ENCODE results near the gene SFSWAP. TPM values are rescaled to one million over a fixed set of nuclear protein-coding genes. Genes with fewer than 3 reads are reported as not detected.

SFSWAP gene
- total RNA-seq, 4 donors from 2014 or later: 45.9 to 66.2 (median 55.4) TPM

DNA sequence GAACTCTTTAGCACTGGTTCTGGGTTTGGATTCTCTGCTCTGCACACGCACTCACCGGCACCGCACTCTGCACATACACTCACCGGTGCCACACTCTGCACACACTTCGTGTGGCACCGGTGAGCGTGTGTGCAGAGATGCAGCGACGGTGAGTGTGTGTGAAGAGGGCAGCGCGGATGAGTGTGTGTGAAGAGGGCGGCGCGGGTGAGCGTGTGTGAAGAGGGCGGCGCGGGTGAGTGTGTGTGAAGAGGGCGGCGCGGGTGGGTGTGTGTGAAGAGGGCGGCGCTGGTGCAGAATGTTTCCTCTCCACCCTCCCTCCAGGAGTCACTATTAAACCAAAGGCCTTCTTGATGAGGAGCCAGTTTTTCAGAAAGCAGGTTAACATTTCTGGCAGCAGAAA lies 68.1 kb downstream of the SFSWAP start:
- Histone ChIP-seq H3K4me3 (no peak overlapping the region), H3K36me3 (peaks cover 0 to 39% (median 9%) of the 10 kb centered on the region in 4 donors), H3K4me1 (no peaks in the 10 kb centered on the region), H3K9me3 (no peaks in the 10 kb centered on the region), H3K27ac (no peak overlapping the region), H3K27me3 (no peaks in the 10 kb centered on the region)
- TF ChIP-seq, protein P1, sequence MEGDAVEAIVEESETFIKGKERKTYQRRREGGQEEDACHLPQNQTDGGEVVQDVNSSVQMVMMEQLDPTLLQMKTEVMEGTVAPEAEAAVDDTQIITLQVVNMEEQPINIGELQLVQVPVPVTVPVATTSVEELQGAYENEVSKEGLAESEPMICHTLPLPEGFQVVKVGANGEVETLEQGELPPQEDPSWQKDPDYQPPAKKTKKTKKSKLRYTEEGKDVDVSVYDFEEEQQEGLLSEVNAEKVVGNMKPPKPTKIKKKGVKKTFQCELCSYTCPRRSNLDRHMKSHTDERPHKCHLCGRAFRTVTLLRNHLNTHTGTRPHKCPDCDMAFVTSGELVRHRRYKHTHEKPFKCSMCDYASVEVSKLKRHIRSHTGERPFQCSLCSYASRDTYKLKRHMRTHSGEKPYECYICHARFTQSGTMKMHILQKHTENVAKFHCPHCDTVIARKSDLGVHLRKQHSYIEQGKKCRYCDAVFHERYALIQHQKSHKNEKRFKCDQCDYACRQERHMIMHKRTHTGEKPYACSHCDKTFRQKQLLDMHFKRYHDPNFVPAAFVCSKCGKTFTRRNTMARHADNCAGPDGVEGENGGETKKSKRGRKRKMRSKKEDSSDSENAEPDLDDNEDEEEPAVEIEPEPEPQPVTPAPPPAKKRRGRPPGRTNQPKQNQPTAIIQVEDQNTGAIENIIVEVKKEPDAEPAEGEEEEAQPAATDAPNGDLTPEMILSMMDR (IDR thresholded peaks at IDR 0.05): no peak
- no peak for TF ChIP-seq POLR2A (IDR thresholded peaks at IDR 0.05)
- TF ChIP-seq EP300 (IDR thresholded peaks at IDR 0.05; ENCODE audit: low read depth): no peak
- TF ChIP-seq POLR2AphosphoS5 (IDR thresholded peaks at IDR 0.05): no peak
- in situ Hi-C loops (cut with MboI; ENCODE audit: low pct_ligation_motif_present in 1 of 4, low pct_unique_long_range_greater_than_20kb in 1 of 4, low sequenced_read_pairs in 3 of 4): no loop called here
- 93 to 95% methylated on average over 18 to 23 of the region's 23 CpGs for WGBS, 2 donors (ENCODE audit: low coverage in 1 of 2)
- DNase-seq: no peak
- intact Hi-C loops (cut with DNase I; ENCODE audit: low total_unique reads): no loop called here

DNA sequence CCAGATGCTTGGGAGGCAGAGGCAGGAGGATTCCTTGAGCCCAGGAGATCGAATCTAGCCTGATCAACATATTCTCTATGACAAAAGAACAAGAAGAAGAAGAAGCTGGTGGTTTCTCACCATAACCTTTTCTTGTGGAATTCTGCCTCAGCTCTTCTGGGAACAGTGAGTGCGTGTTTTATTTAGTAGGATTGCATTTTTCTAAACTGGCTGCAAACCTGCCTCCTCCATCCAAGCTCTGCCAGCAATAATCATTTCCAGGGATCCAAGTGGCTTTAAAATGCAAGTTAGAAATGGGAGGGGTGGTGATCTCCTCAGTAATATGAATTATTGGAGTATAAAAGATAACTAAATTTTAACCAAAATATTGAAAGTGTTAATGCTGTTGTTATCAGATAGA lies 71.2 kb downstream of the SFSWAP start:
- TF ChIP-seq POLR2A (IDR thresholded peaks at IDR 0.05) (no peak), EP300 (IDR thresholded peaks at IDR 0.05; ENCODE audit: low read depth) (no peak), POLR2AphosphoS5 (IDR thresholded peaks at IDR 0.05) (no peak)
- TF ChIP-seq, protein P1 (IDR thresholded peaks at IDR 0.05): no peak
- 98 to 100% methylated on average over 1 to 2 of the region's 2 CpGs for WGBS, 2 donors (ENCODE audit: low coverage in 1 of 2)
- no peak overlapping the region for H3K4me3 ChIP-seq
- in situ Hi-C loops (cut with MboI; ENCODE audit: low pct_ligation_motif_present in 1 of 4, low pct_unique_long_range_greater_than_20kb in 1 of 4, low sequenced_read_pairs in 3 of 4) (no loop called here), intact Hi-C loops (cut with DNase I; ENCODE audit: low total_unique reads) (no loop called here)
- no peaks in the 10 kb centered on the region for H3K27me3 ChIP-seq
- H3K36me3 ChIP-seq: peaks cover 0 to 41% (median 9%) of the 10 kb centered on the region in 4 donors
- DNase-seq: no peak
- H3K27ac ChIP-seq: no peak overlapping the region
- no peaks in the 10 kb centered on the region for H3K4me1 ChIP-seq
- H3K9me3 ChIP-seq: no peaks in the 10 kb centered on the region

GRCh38 chr12:131783915-131784541 lies 73.1 kb downstream of the SFSWAP start:
- no peaks in the 10 kb centered on the region for H3K27me3 ChIP-seq
- H3K36me3 ChIP-seq: peaks cover 0 to 31% (median 8%) of the 10 kb centered on the region in 4 donors
- H3K4me3 ChIP-seq: no peak overlapping the region
- TF ChIP-seq, protein P1 (IDR thresholded peaks at IDR 0.05): no peak
- no peaks in the 10 kb centered on the region for H3K9me3 ChIP-seq
- in situ Hi-C loops (cut with MboI; ENCODE audit: low pct_ligation_motif_present in 1 of 4, low pct_unique_long_range_greater_than_20kb in 1 of 4, low sequenced_read_pairs in 3 of 4) (no loop called here), intact Hi-C loops (cut with DNase I; ENCODE audit: low total_unique reads) (no loop called here)
- H3K4me1 ChIP-seq: no peaks in the 10 kb centered on the region
- WGBS, 2 donors (ENCODE audit: low coverage in 1 of 2): 56 to 66% methylated on average over 7 to 10 of the region's 10 CpGs
- H3K27ac ChIP-seq: no peak overlapping the region
- DNase-seq: no peak

- in situ Hi-C loops (cut with MboI; ENCODE audit: low pct_ligation_motif_present in 1 of 4, low pct_unique_long_range_greater_than_20kb in 1 of 4, low sequenced_read_pairs in 3 of 4): no loop called here
- H3K4me1 ChIP-seq: no peaks in the 10 kb centered on the region
- WGBS, 2 donors (ENCODE audit: low coverage in 1 of 2): 89 to 91% methylated on average over 16 to 30 of the region's 30 CpGs
- no peak overlapping the region for H3K4me3 ChIP-seq
- H3K27me3 ChIP-seq: no peaks in the 10 kb centered on the region
- TF ChIP-seq POLR2A (IDR thresholded peaks at IDR 0.05) (no peak), EP300 (IDR thresholded peaks at IDR 0.05; ENCODE audit: low read depth) (no peak), POLR2AphosphoS5 (IDR thresholded peaks at IDR 0.05) (no peak)
- TF ChIP-seq, protein P1 (IDR thresholded peaks at IDR 0.05): no peak
- no peak overlapping the region for H3K27ac ChIP-seq
- intact Hi-C loops (cut with DNase I; ENCODE audit: low total_unique reads): no loop called here
- peaks cover 0 to 25% (median 6%) of the 10 kb centered on the region in 4 donors for H3K36me3 ChIP-seq
- no peaks in the 10 kb centered on the region for H3K9me3 ChIP-seq
- DNase-seq: no peak
Observed at GRCh38 chr12:131784909-131785762, 74.2 kb downstream of the SFSWAP start.

Measured in transverse colon (tissue), 4 donors.